AG04450 (cell line): ENCODE measurements around the gene SUDS3. TPM values are rescaled to one million over a fixed set of nuclear protein-coding genes. Genes with fewer than 3 reads are reported as not detected.

Experiments
- CTCF ChIA-PET: fragments of 300-600, 350-600 bp; formaldehyde crosslinking; extraction: SDS; loops from one replicate; lab custom pipeline; 2022; ENCODE audit warnings: antibody characterized with exemption, inconsistent platforms; lab: Charles Lee
- POLR2A ChIA-PET: fragments of 350-600 bp; formaldehyde crosslinking; extraction: SDS; loops from one replicate; lab custom pipeline; 2021; ENCODE audit warnings: antibody characterized with exemption, inconsistent platforms; lab: Yijun Ruan, JAX
- DNase-seq: peaks from one replicate; pipeline ENCODE4 v3.0.0-alpha.2; 2011; ENCODE audit warnings: low read depth, low spot score
- H3K27ac ChIP-seq: one replicate; pipeline ENCODE4 v1.5.1; 2012; ENCODE audit warnings: low read depth, low read length, control low read depth
- H3K27me3 ChIP-seq: one replicate; pipeline ENCODE4 v1.6.0; 2012; ENCODE audit warnings: low read length; ENCODE audit not compliant: control insufficient read depth, insufficient read depth
- H3K4me3 ChIP-seq: 2 replicates; pipeline ENCODE4 v1.5.1; 2011; ENCODE audit warnings: mild to moderate bottlenecking, low read depth, low read length, control low read depth
- H3K9me3 ChIP-seq: 2 replicates; pipeline ENCODE4 v1.5.1; 2012; ENCODE audit warnings: low read length; ENCODE audit not compliant: control insufficient read depth, insufficient read depth
- CTCF ChIP-seq: IDR thresholded peaks from 2 replicates; pipeline ENCODE4 v1.5.1; 2011; ENCODE audit warnings: low read depth, low read length, control low read depth, inconsistent platforms
- polyA plus RNA-seq: library from polyadenylated mRNA; depleted of rRNA; stranded (reverse); fragments of >200 nt; gene quantifications from 2 replicates; pipeline ENCODE4 v1.2.3, GENCODE V29; 2011

SUDS3 gene
- polyA plus RNA-seq, 1 experiment: 28.9 TPM

- Histone ChIP-seq H3K4me3 (no peak overlapping the region), H3K9me3 (no peaks in the 10 kb centered on the region; the same call in 1 of the 2 replicates), H3K27me3 (no peaks in the 10 kb centered on the region), H3K27ac (no peak overlapping the region)
- no peak for DNase-seq
- ChIA-PET CTCF (interaction anchor here (1.5 to 1.9 kb wide), 2 partner anchors 40 to 42 kb away, joined by 3 to 7 read pairs; partner anchors contain the start of gene SUDS3), POLR2A (interaction anchor here (0.9 kb wide), 1 partner anchor 28 kb away, joined by 3 read pairs; no protein-coding TSS in a partner anchor)
- TF ChIP-seq CTCF: no peak
Observed at GRCh38 chr12:118336123-118336522, 40.2 kb upstream of the SUDS3 start.

- CTCF ChIA-PET: interaction anchor here (1.9 kb wide), 1 partner anchor 39 kb away, joined by 7 read pairs; the partner anchor contains the start of gene SUDS3
Observed at GRCh38 chr12:118337194-118337838, 39.0 kb upstream of the SUDS3 start.

GRCh38 chr12:118342090-118342489 lies 34.3 kb upstream of the SUDS3 start:
- Histone ChIP-seq H3K27me3 (no peaks in the 10 kb centered on the region), H3K27ac (no peak overlapping the region), H3K4me3 (no peak overlapping the region), H3K9me3 (no peaks in the 10 kb centered on the region; the same call in 1 of the 2 replicates)
- POLR2A ChIA-PET: no interaction called here
- no peak for TF ChIP-seq CTCF
- CTCF ChIA-PET: interaction anchor here (1.0 kb wide), 2 partner anchors 33 to 35 kb away, joined by 4 read pairs; partner anchors contain the start of gene SUDS3
- DNase-seq: no peak

More at GRCh38 chr12:118337194-118337838, 39.0 kb upstream of the SUDS3 start:
- Histone ChIP-seq H3K9me3 (no peaks in the 10 kb centered on the region; the same call in 1 of the 2 replicates), H3K4me3 (no peak overlapping the region), H3K27me3 (no peaks in the 10 kb centered on the region), H3K27ac (peak overlapping the region; percentile 13)
- no peak for TF ChIP-seq CTCF
- peak; percentile 49 for DNase-seq
- POLR2A ChIA-PET: interaction anchor here (1.6 kb wide), 1 partner anchor 20 kb away, joined by 4 read pairs; no protein-coding TSS in a partner anchor

- ChIA-PET POLR2A (no interaction called here), CTCF (interaction anchor here (0.6 to 1.0 kb wide), 3 partner anchors 31 to 160 kb away, joined by 3 read pairs; no protein-coding TSS in a partner anchor)
- no peaks in the 10 kb centered on the region for H3K27me3 ChIP-seq
- TF ChIP-seq CTCF: no peak
- no peak overlapping the region for H3K4me3 ChIP-seq
- H3K9me3 ChIP-seq: no peaks in the 10 kb centered on the region
- H3K27ac ChIP-seq: no peak overlapping the region
- DNase-seq: no peak
Observed at GRCh38 chr12:118344829-118345228, 31.5 kb upstream of the SUDS3 start.

GRCh38 chr12:118345355-118345754 lies 31.0 kb upstream of the SUDS3 start:
- POLR2A ChIA-PET: no interaction called here
- no peaks in the 10 kb centered on the region for H3K27me3 ChIP-seq
- H3K27ac ChIP-seq: no peak overlapping the region
- no peak for TF ChIP-seq CTCF
- CTCF ChIA-PET: interaction anchor here (0.6 to 1.0 kb wide), 3 partner anchors 30 to 160 kb away, joined by 3 read pairs; no protein-coding TSS in a partner anchor
- no peak overlapping the region for H3K4me3 ChIP-seq
- DNase-seq: no peak
- H3K9me3 ChIP-seq: no peaks in the 10 kb centered on the region
